GM20431 (cell line): Measurements from ENCODE around the gene AANAT.

Experiments
- in situ Hi-C: fragments of 300-500 bp; cut with MseI, MboI; formaldehyde crosslinking; loops from one replicate; pipeline ENCODE4 v1.15.0; 2020; ENCODE audit warnings: low sequenced_read_pairs; ENCODE audit not compliant: unreplicated experiment

Gene AANAT

GRCh38 chr17:76481071-76481655 lies 13.8 kb downstream of the AANAT start:
- in situ Hi-C loops = no loop called here

DNA sequence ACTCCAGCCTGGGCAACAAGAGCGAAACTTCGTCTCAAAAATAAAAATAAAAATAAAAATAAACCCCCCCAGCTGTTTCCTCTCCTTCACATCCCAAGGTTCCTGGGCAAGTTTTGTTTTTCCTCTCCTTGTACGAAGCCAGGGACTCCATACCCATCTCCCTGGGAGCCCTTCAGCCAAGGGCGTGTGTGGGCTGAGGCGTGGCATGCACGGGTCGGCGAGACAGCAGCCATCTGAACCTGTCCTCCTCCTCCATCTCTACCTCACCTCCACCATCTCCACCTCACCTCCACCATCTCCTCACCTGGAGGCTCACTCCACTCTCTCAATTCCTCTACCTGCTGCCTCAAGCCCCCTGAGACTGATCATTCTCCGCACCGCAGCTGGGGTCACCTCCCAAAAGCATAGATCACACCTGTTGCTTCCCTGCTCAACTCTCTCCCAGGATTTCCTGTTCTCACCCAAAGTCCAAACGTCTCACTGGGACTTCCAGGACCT lies 16.9 kb downstream of the AANAT start:
- in situ Hi-C loops = no loop called here

GRCh38 chr17:76485569-76485968 lies 18.2 kb downstream of the AANAT start:
- in situ Hi-C loops = no loop called here

GRCh38 chr17:76487451-76488192 lies 20.2 kb downstream of the AANAT start:
- in situ Hi-C loops = no loop called here

DNA sequence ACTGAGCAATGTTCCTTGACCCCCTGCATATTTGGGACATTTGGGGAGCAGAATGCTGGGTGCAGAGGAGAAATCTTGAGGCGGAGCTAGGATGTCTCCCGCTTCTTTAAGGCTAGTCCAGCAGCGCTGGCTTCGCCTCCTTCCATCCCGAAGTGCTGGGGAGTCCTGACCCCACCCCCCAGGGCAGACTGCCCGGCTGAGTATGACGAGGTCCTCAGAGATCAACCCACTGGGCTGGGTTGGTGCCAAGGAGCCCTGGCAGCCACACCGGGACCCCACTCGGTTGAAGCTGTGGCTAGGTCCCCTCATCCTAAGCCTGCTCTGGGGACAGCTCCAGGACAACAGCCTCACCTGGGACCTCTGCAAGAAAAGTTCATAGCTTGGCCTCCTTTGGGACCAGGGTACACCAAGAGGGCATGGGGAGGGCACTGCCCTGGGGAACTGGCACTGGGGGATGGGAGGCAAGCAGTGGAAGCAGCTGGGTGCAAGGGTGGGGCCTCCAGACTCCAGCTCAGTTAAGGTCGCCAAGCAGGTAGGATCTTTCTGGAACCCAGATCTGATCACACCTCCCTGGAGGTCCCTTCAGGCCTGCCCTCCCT lies 22.8 kb downstream of the AANAT start:
- in situ Hi-C loops = no loop called here

DNA sequence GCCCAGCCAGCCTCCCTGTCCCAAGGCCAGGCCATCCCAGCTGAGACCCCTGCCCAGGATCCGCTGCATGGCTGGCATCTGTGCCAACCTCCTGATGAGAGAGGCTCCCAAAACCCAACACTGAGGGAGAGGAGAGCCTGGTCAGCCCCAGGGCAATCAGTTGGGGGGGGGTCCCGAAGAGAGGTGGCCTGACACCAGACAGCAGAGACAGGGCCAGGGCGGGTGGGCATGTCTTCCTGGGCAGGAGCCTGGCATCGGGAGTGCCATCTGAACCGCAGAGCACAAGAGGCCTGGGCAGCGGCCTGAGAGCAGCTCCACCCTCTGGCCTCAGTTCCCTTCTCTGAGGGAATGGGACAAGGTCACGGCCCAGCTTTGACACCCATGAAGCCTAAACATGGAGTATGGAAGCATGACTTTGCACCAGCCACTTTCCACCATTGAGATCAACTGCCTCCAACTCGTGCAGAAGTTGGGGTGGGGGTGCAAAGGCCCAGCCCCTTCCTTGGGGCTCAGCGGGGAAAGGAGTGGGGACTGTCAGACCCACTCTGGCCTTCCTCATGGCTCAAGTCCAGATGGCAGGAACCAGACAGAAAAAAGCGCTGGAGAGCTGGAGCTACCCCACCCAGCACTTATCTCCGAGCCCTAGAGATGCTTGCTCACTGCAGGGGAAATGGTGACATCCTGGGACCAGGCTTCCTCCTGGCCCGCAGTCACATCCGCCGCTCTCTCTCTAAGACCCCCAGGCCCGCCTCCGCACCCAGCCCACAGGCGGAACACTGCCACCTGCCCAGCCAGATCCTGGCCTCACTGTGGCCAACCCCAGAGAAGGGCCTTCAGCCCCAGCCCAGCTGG lies 24.1 kb downstream of the AANAT start:
- in situ Hi-C loops = no loop called here

DNA sequence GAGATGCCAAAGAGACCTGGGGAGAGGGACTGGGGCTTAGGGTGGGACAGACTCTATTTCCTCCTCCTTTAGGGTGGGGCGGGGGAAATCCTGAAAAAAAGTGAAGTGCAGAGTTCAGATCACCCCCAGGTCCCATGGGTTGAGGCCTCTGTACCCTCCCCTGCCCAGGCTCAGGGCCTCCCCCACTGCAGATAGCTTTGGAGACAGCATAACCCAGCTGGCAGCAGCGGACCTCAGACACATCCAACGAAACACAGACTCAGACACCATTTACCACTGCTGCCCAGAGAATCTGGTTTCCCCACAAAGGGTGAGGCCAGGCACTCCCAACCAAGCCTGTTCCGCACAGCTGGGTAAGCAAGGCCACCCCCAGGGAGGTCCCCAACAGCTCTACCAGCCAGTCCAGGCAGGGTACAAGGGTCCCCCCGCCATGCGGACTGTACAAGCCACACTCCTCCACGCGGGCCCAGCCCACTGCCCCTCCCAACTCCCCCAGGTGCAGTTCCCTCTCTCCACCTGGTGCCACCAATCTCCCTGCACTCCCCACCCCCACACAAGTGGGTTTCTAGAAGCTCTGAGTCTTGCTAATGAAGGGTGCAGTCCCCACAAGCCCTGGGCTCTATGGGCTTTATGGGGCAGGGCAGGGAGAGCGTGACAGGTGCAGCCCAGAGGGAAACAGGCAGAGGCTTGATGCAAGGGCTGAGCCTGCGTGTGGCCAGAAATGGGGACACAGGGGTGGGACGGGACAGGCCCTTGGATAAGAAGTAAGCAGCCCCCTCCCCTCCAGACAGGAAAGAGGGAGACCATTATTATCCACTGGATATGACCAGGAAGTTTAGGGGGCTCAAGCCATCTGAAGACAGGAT lies 25.0 kb downstream of the AANAT start:
- in situ Hi-C loops = no loop called here

DNA sequence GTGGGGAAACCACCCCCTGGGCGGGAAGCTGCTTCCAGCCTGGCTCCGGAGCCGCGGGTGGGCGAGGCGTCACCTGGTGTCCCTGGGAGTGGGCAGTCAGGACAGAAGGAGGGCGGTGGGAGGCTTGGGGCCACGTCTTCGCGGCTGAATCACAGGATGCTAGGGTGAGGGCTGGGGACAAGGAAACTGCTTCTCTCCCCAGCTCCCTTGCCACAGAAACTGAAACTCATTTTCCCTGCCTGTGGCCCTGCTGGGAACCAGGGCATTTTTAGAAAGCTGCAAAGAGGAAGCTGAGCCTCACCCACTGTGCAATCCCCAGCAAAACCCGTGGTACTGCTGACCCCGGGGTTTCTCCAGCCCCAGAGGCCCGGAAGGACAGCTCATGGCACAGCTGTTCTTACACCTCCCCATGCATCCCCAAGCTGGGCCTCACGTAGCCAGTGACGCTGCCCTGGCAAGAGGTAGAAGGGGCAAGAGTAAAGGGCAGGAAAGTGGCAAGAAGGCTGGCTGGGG lies 25.6 kb downstream of the AANAT start:
- in situ Hi-C loops = no loop called here

DNA sequence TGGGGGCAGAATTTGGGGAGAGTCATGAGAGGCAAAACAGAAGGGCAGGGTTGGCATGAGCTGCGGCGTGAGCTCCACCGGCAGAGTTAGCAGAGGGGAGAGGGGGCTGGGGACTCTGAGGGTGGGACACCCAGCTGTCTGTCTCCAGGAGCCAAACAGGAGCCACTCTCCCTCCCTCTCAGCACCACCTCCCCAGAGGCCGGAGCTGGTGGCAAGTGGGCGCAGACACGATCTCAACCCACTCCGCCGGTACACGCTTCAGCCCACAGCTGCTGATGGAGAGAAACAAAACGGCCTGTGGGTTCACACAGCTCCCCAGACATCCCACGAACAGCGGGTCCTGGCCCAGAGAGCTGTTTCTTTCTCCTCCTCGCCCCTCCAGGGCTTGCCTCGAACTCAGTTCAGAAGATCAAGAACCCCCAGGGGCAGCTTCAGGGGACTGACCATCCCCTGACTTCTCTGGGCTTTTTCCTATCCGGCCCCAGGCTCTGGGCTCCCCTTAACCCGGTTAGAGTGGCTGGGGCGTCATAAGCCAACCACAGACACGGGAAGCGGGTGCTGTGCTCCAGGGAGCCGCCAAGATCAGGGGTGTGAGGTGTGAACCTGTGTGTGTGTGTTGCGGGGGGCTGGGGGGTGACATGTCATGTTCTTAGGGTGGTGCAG lies 26.2 kb downstream of the AANAT start:
- in situ Hi-C loops = no loop called here

DNA sequence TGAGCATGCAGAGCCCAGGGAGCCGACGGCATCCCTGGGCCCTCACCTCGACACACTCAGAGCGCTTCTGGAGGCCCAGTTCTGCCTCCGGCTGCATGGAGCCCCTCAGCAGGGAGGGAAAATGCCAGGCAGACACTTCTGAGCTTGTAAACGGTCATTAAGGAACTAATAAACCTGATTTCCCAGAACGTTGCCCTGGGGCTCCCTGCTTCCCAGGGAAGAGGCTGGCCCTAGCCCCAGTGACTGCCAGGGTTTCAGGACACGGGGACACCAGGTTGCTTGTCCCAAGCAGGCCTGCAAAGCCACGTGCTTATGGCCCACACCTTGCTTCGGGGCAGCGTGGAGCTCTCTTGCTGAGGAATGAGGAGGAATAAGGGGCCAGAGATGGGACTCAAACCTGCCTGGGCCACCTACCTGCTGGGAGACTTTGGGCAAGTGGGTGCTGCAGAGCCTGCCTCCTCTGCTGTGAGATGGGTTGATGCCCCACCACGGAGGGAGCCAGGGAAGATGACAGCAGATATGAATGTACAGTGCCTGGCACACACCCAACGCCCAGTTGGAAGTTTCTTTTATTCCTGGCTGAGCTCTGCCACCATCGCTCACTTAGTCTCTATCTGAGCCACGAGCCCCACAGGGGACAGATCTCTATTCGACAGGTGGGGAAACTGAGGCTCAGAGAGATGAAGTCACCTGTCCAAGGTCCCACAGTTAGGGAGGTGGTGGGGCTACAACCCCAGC lies 28.4 kb downstream of the AANAT start:
- in situ Hi-C loops = no loop called here

DNA sequence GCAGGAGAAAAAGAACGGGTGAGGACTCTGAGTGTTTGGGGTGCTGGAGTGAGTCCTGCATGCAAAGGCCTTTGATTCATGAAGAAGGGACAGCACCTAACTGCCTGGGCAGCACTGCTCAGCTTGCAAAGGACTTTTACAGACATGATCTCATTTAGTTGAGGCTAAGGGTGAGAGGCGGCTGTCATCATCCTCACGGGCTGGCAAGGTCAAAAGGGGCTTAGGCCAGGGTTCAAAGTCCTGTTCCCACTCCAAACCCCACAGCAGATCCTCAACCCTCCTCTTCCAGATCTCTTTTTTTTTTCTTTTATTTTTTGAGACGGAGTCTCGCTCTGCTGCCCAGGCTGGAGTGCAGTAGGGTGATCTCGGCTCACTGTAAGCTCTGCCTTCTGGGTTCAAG lies 29.1 kb downstream of the AANAT start:
- in situ Hi-C loops = no loop called here

- in situ Hi-C loops = no loop called here
Measured at GRCh38 chr17:76497699-76497978, 30.2 kb downstream of the AANAT start.

GRCh38 chr17:76497979-76498875 lies 30.8 kb downstream of the AANAT start:
- in situ Hi-C loops = no loop called here

- in situ Hi-C loops = no loop called here
Measured at GRCh38 chr17:76498876-76499251, 31.5 kb downstream of the AANAT start.

DNA sequence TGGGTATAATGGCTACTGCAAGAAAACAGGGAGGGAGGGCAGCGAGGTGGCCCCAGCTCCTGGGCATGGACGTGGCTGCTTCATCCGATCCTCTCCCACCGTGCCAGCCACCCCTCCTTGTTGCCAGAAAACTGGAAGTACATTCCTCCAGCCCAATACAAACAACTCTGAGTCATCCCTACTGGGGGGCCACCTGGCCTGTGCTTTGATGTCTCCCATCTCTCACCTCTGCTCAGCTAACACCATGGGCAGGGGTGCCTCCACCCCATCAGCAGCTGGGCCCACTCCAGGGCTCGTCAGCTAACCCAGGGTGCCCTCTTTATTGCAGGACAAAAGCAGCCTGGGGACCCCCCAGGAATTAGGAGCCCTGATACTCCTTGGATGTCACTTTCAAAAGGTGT lies 31.9 kb downstream of the AANAT start:
- in situ Hi-C loops = no loop called here

- in situ Hi-C loops = no loop called here
Measured at GRCh38 chr17:76500074-76500746, 32.8 kb downstream of the AANAT start.

GRCh38 chr17:76500747-76501017 lies 33.3 kb downstream of the AANAT start:
- in situ Hi-C loops = no loop called here
